DMS153 treated with DMSO at 0.1 percent for 48 hours (cell line): ENCODE data around the gene CNP.
"Not testable (repeated sequence)": the region's sequence is repeated elsewhere in the genome, so short reads cannot be mapped to it uniquely, and the experiment has no call there.

Experiments used
- DNase-seq: peaks from one replicate; lab custom pipeline; 2025; ENCODE audit not compliant: unreplicated experiment; lab: John Stamatoyannopoulos, UW

Gene CNP

DNA sequence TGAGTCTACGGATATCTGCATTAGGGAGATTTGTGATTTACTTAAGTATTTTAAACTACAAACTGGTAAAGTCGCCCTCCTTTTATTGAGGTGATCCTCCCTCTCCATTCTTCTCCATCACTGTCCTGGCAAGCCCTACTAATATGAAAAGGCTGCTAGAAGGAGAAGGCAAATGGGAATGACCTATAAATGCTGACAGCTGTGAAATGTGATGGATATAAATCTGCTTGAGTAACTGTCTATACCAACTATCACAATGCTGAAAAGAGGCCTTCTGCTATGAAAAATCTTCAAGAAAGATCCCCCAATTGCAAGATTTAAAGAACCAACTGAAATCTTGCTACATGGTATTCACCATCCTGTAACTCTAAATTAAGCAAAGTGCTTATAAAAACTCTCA is 35.1 kb downstream of the CNP start:
- DNase-seq = no peak

DNA sequence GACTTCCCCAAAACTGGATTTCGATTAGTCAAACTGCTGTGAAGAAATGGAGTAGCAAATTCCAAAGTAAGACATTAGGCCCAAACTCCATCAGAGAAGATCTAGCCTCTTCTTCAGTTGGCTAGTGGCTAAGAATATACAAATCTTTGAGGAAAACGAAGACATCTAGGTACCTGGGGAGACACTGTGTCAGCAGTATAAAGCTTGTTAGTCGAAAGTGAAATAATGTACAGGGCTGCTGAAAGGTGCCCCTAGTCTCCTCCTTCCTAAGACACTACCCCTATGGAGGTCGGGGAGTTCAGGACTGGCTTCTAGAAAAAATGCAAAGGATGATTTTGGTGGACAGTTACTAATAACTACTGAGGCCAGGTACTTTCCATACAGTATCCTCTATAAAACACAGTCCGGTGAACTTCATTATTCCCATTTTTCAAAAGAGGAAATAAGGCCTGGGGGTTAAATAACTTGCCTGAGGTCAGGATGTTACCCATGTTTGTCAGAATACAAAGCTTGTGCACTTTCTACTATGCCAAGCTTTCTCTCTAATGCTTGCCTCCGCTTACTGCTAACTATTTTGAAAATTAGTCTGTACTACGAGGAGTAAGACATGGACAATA is 35.7 kb downstream of the CNP start:
- DNase-seq = no peak

DNA sequence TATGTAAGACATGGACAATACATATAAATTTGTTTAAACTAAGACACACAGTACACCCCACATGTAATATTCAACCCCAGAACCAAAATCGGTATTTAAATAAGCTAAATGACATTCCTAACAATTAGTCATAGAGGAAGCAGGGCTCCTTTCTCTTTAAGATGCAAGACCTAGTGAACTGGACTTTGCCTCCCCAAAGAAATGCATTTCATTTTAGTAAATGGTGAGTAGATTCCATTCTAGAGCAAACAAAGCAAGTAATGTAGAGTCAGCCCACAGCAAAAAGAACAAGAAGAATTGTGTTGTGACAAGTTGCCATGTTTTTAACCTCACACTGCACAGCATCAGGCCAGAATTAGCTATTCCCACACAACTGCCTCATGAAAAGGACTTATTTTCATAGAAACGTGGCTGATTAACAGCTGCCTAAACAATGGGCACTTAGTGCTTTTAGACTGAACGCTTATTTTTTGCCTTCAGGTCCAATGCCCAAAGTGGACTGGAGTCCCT is 36.3 kb downstream of the CNP start:
- no peak for DNase-seq

DNA sequence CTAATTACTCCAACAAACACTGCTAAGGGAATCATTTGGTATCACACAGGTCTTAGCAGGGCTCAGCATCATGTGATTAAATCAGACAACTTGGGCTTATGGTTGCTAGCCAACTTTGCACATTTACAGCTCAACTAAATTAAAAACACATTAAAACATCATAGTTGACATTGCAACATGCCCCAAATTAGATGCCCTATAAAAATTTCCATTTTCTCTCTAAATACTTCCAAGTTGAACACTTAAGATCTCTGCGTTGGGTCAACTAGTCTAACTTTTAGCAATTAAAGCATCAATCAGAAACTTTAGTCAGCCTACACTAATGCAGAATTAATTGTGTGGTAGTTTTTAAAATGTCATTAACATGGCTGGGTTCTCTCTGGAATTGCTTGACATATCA is 38.6 kb downstream of the CNP start:
- no peak for DNase-seq

DNA sequence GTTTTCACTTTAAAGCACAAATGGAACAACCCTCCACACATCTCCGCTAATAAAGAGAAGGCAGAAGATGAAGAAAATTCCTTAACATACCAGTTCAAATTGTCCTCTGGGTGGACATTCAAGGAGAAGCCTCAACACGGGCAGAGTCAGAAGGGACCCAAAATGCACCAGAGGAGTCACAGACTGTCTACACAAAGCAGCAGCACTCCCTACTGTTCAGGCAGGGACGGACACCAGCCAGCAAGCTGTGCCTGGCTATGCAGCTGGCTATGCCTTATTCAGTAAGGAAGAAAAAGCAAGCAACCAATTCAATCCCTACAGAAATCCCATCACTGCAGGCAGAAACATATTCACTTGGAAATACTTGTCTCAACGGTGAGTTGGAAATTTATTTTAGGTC is 42.6 kb downstream of the CNP start:
- no peak for DNase-seq

DNA sequence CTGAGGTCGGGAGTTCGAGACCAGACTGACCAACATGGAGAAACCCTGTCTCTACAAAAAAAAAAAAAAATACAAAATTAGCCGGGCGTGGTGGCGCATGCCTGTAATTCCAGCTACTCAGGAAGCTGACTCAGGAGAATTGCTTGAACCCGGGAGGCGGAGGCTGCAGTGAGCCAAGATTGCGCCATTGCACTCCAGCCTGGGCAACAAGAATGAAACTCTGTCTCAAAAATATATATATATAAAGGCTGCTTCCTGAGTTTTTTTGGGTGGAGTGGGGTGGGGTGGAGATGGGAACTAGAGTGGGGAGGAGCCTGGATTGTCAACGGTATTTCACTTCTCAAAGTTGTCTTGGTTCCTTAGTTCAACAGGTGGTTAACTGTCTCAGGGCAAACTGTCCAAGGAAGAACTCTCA is 43.7 kb downstream of the CNP start:
- DNase-seq = not testable (repeated sequence)

DNA sequence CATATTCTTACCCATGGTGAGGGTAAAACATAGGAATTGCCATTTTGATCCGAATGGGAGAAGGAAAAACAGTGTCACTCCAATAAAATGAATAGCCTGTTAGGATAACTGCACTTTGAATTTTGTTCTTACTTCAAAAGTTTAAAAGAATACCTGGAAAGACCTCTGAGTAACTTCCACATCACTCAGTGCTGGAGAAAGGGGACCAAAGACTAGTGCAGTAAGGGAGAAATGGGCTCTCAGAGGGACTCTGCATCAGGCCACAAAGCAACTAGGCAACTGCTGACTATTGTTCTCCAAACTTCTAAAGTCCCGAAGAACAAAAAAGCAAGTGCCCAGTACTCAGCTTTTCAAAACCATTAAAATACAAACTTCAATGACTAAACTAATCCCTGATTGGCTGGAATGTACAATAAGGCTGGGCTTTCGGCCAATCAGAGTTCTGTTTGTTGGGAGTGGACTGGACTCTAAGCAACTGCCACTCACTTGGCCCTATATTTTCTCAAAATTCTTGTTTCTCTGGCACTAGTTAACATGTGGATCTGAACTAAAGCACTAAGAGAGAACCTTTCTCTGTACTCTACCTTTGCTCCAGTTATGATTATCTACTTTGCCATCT is 44.4 kb downstream of the CNP start:
- DNase-seq = no peak

DNA sequence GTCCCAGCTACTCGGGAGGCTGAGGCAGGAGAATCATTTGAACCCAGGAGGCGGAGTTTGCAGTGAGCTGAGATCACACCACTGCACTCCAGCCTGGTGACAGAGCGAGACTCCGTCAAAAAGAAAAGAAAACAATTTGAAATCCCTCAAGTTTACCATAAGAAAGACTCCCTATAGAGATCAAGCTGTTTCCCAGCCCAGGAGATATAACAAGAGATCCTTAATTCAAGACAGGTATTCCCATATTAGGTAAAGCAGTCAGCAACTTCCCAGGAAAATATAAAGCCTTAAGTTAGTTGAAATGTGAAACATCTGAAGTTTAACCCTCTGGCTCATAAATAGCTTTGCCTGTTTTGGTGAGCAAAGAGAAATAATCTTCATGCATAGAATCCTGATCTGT is 45.8 kb downstream of the CNP start:
- DNase-seq = not testable (repeated sequence)

DNA sequence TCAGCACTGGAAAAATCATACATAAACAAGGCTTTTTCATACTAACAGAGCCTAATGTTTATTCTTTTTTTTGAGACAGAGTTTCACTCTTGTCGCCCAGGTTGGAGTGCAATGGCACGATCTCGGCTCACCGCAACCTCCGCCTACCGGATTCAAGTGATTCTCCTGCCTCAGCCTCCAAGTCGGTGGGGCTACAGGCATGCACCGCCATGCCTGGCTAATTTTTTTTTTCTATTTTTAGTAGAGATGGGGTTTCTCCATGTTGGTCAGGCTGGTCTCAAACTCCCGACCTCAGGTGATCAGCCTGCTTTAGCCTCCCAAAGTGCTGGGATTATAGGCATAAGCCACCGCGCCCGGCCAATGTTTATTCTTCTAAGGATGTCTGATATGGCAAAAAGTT is 47.1 kb downstream of the CNP start:
- not testable (repeated sequence) for DNase-seq

DNA sequence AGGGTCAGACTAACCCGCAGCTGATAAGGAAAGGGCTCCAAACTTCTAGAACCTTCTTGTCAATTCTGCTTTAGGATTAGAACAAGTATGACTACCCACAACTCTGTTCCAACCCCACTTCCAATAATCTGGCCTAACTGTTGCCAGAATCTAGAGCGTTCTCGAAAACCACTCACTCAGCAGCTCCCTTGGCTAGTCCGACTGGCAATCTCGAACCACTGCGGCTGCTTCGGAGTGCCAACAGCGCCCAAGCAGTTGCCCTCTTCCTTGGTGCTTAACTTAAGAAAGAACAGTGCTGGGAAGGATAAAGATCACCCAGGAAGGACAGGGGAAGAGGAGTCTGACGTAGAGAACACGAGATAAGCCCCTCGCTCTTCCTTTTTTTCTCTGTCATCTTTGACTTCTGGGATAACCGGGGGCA is 49.8 kb downstream of the CNP start:
- no peak for DNase-seq

DNA sequence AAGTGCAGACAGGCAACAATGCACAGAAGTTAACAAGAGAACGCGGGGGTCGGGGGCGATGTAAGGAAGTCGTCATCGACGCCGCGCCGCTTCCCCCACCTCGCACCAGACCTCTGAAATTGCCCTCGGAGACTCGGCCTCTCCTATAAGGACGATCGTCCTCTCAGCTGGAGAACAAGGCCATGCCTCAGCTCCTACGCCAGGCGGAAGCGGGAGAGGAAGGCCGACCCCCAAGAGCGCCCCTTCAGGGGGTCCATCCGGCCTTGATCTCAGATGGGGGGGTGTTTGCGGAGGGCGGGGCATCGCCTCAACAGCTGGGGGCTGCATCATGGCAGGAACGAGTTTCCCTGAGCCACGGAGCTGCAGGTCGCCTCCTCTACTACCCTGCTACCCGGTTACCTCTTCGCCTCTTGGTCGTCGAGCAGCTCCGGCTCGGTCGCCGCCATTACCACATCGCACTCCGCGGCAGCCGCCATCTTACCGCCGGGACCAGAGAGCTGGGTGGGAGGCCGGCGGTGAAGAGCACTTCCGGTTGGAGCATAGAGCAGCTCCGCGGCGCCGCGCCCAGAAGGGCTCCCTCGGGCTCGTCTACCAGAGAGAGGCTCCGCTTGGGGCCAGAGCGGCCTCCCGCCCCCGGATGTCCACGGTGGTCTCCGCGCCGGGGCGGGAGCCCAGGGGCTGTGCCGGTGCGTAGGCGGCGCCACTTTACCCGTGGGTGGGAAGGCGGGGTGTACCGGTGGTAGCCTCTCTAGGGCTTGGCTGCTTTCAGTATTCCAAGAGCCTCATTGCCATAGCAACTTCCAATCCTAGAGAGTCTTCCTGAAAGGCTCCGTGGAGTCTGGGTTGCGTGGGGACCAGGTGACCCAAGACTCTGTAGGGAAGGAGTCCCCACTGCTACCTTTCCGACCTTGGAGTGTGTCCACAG is 50.6 kb downstream of the CNP start, which contains the start of gene DNAJC7:
TSS of gene DNAJC7 (minus strand) at position 499 of the 925 bp plus-strand sequence. CDS start at position 476, 23 bp downstream.
- DNase-seq = peak; percentile 72

DNA sequence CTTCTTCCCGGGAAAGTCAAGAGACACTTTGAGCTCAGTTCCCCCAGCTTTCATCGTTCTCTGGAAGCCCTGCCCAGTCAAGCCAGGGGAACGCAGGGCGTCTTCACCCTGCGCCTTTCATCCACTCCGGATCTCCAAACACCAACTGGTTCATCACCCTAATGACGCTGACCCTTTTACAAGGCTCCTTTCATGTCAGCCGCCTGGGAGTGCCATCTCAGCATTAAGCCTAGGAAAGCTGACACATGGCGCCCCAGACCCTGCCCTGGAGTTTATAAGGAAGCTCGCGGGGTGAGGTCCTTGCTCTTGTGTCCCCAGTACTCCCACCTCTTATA is 51.2 kb downstream of the CNP start:
- DNase-seq = no peak

DNA sequence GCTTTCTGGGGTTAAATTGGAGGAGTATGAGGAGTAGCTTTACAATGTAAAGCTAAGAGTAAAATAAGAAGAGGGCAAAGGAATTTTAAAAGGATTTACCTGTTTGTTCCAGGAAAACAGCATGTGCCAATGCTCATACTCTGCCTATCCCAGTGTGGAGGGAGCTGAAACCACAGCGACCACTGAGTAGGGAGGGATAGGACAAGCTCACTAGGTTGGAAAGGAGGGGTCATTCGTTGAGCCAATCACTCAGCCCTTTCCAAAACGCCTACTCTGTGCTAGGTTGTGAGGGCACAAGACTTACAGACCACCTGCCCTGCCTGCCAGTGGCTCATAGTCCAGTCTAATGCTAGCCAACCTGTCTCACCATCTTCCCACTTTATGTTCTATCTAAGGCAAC is 51.7 kb downstream of the CNP start:
- no peak for DNase-seq

DNA sequence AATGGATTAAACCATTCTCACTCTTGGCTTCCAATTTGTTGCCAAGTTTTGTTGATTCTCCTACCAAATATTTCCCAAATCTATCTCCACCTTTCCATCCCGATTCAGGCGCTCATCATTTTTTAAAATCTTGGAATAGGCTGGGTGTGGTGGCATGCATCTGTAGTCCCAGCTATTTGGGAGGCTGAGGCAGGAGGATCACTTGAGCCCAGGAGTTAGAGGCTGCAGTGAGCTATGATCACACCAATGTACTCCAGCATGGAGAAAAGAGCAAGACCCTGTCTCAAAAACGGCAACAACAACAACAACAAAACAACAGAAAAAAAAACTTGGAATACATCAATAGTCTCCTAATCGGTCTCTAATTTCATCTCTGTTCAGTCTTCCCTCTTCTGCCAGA is 52.4 kb downstream of the CNP start:
- no peak for DNase-seq

DNA sequence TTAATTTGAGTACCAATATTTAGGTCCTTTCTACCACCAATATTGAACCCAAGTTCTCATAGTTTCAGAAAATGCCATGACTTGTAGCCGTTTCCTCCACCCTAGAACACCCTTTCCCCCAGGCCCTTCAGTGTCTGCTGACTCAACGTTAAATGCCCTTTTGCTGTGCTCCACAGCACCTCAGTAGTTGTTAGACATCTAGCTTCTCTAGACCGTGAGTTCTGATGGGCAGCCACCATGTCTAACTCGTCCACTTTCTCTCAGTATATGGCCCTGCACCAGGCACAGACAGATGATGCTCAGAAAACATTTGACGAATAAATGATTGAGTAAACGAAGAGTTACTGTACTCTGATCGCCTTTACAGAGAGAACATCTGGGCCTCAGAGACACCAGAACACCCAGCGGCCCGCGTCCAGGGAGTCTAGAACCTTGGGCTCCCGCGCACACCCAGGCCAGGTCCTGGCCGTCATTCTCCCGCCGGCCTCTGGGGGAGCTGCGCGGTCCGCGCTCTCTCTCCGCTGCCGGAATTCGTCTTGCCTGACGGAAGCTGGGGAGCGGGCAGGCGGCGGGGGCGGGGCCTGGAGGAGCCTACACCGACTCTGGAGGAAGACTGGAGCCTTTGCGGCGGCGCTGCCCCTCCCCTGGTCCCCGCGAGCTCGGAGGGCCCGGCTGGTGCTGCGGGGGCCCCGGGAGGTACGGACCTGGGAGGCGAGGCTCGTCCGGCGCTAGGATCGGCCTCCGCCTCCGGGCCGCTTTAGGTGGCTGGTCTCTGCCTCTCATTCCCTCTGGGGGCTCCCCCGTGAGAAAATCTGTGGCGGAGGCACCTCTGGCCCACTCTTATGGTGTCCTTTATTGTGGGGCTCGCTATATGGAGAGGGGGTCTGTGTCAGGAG is 53.2 kb downstream of the CNP start, which contains the start of gene NKIRAS2:
TSS of gene NKIRAS2 (plus strand) at position 582 of the 896 bp plus-strand sequence. CDS start 1,488 bp downstream, outside the sequence.
- DNase-seq = peak; percentile 83

DNA sequence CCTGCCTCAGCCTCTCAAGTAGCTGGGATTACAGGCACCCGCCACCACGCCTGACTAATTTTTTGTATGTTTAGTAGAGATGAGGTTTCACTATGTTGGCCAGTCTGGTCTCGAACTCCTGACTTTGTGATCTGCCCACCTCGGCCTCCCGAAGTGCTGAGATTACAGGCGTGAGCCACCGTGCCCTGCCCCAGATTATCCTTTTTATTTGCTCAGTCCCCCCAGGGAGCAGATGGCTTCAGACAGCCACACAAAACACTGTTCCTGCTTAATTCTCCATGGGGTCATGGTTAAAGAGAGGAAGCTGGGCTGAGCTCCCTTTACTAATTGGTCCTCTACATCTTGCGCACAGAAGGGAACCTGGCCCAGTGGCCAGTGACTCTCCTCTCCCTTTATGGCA is 54.2 kb downstream of the CNP start:
- DNase-seq = not testable (repeated sequence)

DNA sequence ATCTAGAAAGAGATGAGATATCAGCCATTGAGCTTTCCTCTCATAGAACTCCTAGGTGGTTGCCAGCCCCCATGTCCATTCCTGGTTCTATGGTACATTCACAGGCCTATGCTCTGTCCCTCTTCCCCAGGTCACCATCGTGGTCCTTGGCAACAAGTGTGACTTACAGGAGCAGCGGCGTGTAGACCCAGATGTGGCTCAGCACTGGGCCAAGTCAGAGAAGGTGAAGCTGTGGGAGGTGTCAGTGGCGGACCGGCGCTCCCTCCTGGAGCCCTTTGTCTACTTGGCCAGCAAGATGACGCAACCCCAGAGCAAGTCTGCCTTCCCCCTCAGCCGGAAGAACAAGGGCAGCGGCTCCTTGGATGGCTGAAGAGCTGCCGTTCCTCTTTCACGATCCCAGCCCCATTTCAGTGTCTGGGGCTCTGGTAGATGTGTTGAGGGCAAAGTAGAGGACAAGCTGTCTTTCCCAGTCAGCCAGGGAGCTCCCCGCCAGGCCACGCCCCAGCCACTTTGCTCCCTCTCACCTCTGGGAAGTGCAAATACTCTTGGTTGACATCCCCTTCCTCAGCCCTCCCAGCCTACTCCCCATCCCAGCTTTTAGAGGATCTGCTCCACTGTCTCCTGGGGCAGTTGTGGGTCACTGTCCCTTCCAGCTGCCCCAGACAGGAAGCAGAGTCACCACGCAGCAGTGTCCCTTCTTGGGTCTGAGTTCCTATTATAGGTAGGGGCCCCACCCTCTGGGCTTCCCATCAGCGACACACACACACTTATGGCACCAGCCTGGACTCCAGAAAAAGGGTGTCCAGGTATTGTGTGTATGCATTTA is 57.1 kb downstream of the CNP start:
- DNase-seq = no peak

DNA sequence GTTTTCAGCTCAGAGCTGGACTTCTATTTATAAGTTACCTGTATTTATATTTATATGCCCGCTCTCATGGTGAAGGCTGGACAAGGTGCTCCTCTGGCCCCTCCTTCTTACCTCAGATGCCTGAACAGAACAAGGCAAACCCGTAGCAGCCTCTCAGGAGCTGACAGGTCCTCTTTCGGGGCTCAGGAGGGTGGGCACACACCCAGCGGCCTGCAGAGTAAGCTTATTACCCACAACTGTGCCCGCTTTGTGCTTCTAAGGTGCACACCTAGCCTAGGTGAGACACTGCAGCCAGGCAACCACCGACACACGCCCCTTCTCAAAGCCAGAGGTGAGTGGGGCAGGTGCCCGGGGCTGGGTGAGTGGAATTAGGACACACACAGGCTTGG is 58.6 kb downstream of the CNP start:
- no peak for DNase-seq

DNA sequence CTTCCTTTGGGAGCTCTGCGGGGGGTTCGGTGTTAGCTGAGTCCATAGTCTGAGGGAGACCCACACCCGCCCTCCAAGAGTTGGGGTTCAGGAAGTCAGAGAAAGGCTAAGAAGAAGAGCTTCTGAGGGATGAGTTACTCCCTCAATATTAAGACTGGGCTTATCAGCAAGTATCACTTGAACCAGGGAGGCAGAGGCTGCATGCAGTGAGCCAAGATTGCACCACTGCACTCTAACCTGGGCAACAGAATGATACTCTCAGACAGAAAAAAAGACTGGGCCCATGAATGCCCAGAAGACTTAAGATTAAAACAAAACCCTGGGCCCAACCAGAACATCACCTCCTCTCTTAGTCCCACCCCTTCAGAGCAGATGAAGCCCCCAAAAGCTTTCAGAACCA is 59.3 kb downstream of the CNP start:
- DNase-seq = no peak
